Fibroblast of lung (primary cell): Measurements from ENCODE around the gene PGLYRP3. TPM values are rescaled to one million over a fixed set of nuclear protein-coding genes. Genes with fewer than 3 reads are reported as not detected.

Experiments used
- DNase-seq, 2 donors: peaks; one replicate each; pipeline versions ENCODE4 v3.0.0 to v3.0.0-alpha.2; 2010; ENCODE audit warnings: low read depth in 2 of 2
- H2AFZ ChIP-seq: 2 replicates; pipeline ENCODE4 v1.5.1; 2012; ENCODE audit warnings: low read length, control low read depth, inconsistent platforms
- H3K27ac ChIP-seq: 2 replicates; pipeline ENCODE4 v1.5.1; 2011; ENCODE audit warnings: low read length, control low read depth; ENCODE audit not compliant: insufficient read depth
- H3K27me3 ChIP-seq: 2 replicates; pipeline ENCODE4 v1.5.1; 2011; ENCODE audit warnings: mild to moderate bottlenecking, low read length; ENCODE audit not compliant: control insufficient read depth, insufficient read depth
- H3K36me3 ChIP-seq: 2 replicates; pipeline ENCODE4 v1.5.1; 2011; ENCODE audit warnings: low read length; ENCODE audit not compliant: control insufficient read depth, insufficient read depth
- H3K4me1 ChIP-seq: 2 replicates; pipeline ENCODE4 v1.5.1; 2011; ENCODE audit warnings: low read length; ENCODE audit not compliant: control insufficient read depth, insufficient read depth; ENCODE audit errors: extremely low read depth
- H3K4me2 ChIP-seq: 2 replicates; pipeline ENCODE4 v1.5.1; 2011; ENCODE audit warnings: low read length, control low read depth; ENCODE audit not compliant: insufficient read depth; ENCODE audit errors: extremely low read depth
- H3K4me3 ChIP-seq, 4 experiments: fragments of 200-600 bp in 1 of 4; sonication (generic) in 1 of 4; replicated peaks in 1 of 4; 2 replicates each; pipeline ENCODE4 v1.5.1; 2011 to 2016; ENCODE audit warnings: low read length in 4 of 4, low read depth in 3 of 4, mild to moderate bottlenecking in 3 of 4, control low read depth in 2 of 4, inconsistent platforms in 1 of 4, mixed read lengths in 1 of 4; ENCODE audit not compliant: insufficient read depth in 1 of 4; ENCODE audit errors: control extremely low read depth in 1 of 4
- H3K79me2 ChIP-seq: 2 replicates; pipeline ENCODE4 v1.5.1; 2012; ENCODE audit warnings: mild to moderate bottlenecking, low read length, inconsistent platforms; ENCODE audit not compliant: control insufficient read depth, insufficient read depth
- H3K9ac ChIP-seq: 2 replicates; pipeline ENCODE4 v1.5.1; 2011; ENCODE audit warnings: mild to moderate bottlenecking, low read length, control low read depth; ENCODE audit not compliant: insufficient read depth
- H3K9me3 ChIP-seq: 2 replicates; pipeline ENCODE4 v1.5.1; 2012; ENCODE audit warnings: low read depth, low read length; ENCODE audit not compliant: control insufficient read depth, insufficient read depth
- H4K20me1 ChIP-seq: 2 replicates; pipeline ENCODE4 v1.5.1; 2011; ENCODE audit warnings: low read length; ENCODE audit not compliant: control insufficient read depth, insufficient read depth; ENCODE audit errors: extremely low read depth
- CTCF ChIP-seq, 2 donors: IDR thresholded peaks in 1 of 2; conservative IDR thresholded peaks in 1 of 2; 1 replicate in 1 of 2; 2 replicates in 1 of 2; pipeline ENCODE4 v1.5.1; 2011 to 2012; ENCODE audit warnings: low read length in 2 of 2, control low read depth in 1 of 2, inconsistent platforms in 1 of 2, low read depth in 1 of 2, mild to moderate bottlenecking in 1 of 2
- EZH2 ChIP-seq: IDR thresholded peaks from 2 replicates; pipeline ENCODE4 v1.5.1; 2012; ENCODE audit warnings: low read length, control low read depth, mild to moderate bottlenecking; ENCODE audit errors: missing control alignments
- polyA plus RNA-seq, 2 donors: library from polyadenylated mRNA; depleted of rRNA in 1 of 2; stranded (reverse) in 1 of 2; unstranded in 1 of 2; fragments of >200 nt; gene quantifications; 2 replicates each; pipeline ENCODE4 v1.2.1, GENCODE V29; 2011 to 2012; ENCODE audit warnings: missing spikeins in 1 of 2
- total RNA-seq: library from RNA; depleted of rRNA; stranded (reverse); fragments of >200 nt; gene quantifications from 2 replicates; pipeline ENCODE4 v1.2.1, GENCODE V29; 2014

PGLYRP3 gene
- total and polyA plus RNA-seq, 2 donors (not counting 1 experiment from before 2014, with no cell fraction given) = not detected

DNA sequence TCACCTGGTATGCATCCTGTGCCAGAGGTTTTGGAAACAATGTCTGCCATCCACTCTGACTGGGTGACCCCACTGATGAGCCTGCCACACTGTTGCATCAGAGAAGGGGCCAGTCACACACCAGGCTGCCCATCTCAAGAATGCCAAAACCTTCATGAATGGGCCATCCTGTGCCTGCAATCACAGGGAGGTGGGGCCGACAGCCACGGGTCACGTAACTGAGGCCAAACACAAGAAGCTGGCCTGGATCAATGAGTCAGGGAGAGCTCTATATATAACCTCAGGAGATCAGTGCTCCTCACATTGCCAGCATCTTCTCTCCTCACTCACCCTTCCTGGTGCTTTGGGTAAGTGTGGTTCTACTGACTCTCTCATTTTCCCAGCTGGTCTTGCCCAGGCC lies 53.4 kb downstream of the PGLYRP3 start, which contains the start of gene LORICRIN:
TSS of gene LORICRIN (plus strand) at position 301 of the 400 bp plus-strand sequence. CDS start 1,263 bp downstream, outside the sequence.
- no peaks in the 10 kb centered on the region for H3K36me3 ChIP-seq
- no peak within 1 kb of the TSS for H3K27ac ChIP-seq
- H3K9me3 ChIP-seq = no peaks in the 10 kb centered on the region
- TF ChIP-seq CTCF (conservative IDR thresholded peaks at IDR 0.05 in 1 of 2, IDR thresholded peaks at IDR 0.05 in 1 of 2; ENCODE audit: low read depth in 1 of 2, low read length in 2 of 2) (no peak), EZH2 (no peak)
- no peak within 1 kb of the TSS for H3K9ac ChIP-seq
- no peak within 1 kb of the TSS for H3K4me3 ChIP-seq
- H3K27me3 ChIP-seq = peaks cover 42% of the 10 kb centered on the region
- no peaks in the 10 kb centered on the region for H4K20me1 ChIP-seq
- H3K4me2 ChIP-seq = no peak within 1 kb of the TSS
- no peak for DNase-seq
- H3K79me2 ChIP-seq = no peaks in the 10 kb centered on the region
- no peaks in the 10 kb centered on the region for H3K4me1 ChIP-seq
- no peak within 1 kb of the TSS for H2AFZ ChIP-seq

DNA sequence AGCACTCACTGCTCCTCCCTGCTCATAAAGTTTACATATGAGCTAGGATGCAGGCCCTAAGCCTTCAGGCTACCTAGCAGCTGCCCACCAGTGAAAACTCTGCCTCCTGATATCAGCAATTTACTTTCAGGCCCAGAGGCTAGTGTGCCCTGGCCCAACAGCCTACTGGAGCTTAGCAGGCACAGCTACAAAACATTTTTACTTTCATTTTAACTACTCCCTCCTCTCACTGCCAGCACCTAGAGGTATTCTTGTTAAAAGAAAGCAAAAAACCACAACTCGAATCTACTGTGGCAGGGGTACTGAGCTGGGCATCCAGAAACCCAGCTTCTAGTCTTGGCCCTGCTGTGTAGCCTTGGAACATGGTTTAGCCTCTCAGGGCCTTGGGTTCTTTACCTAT lies 59.1 kb downstream of the PGLYRP3 start:
- H3K36me3 ChIP-seq = no peaks in the 10 kb centered on the region
- no peak overlapping the region for H3K9ac ChIP-seq
- no peaks in the 10 kb centered on the region for H3K4me1 ChIP-seq
- no peak for DNase-seq
- no peak overlapping the region for H3K4me3 ChIP-seq
- TF ChIP-seq EZH2 = no peak
- no peak for TF ChIP-seq CTCF (conservative IDR thresholded peaks at IDR 0.05 in 1 of 2, IDR thresholded peaks at IDR 0.05 in 1 of 2; ENCODE audit: low read depth in 1 of 2, low read length in 2 of 2)
- peaks cover 1% of the 10 kb centered on the region for H3K27me3 ChIP-seq
- H3K4me2 ChIP-seq = no peak overlapping the region
- H3K27ac ChIP-seq = no peak overlapping the region
- no peak overlapping the region for H2AFZ ChIP-seq
- no peaks in the 10 kb centered on the region for H3K9me3 ChIP-seq
- H3K79me2 ChIP-seq = no peaks in the 10 kb centered on the region
- H4K20me1 ChIP-seq = no peaks in the 10 kb centered on the region

DNA sequence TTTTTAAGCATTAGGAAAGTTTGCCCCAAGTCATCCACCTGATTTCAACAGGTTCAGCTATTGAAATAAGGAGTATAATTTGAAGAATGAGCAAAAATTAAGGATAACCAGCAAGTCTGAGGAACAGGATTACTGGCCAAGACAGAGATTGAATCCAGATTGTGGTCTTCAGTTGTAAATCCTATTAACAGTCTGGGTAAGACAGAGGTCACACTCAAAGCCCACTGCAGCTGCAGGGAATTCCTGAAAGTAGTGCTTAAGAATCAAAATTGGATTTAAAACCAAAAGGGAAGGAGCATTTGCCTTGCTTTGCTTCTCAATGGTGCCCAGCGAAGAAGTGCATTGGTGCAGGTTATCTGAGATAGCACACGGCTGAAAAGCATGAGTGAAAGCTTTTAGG lies 59.7 kb downstream of the PGLYRP3 start:
- H3K4me3 ChIP-seq = no peak overlapping the region
- H3K36me3 ChIP-seq = no peaks in the 10 kb centered on the region
- no peak overlapping the region for H3K27ac ChIP-seq
- H3K4me2 ChIP-seq = no peak overlapping the region
- no peak for DNase-seq
- no peaks in the 10 kb centered on the region for H3K79me2 ChIP-seq
- H3K9ac ChIP-seq = no peak overlapping the region
- TF ChIP-seq EZH2 (no peak), CTCF (conservative IDR thresholded peaks at IDR 0.05 in 1 of 2, IDR thresholded peaks at IDR 0.05 in 1 of 2; ENCODE audit: low read depth in 1 of 2, low read length in 2 of 2) (no peak)
- no peaks in the 10 kb centered on the region for H3K4me1 ChIP-seq
- no peaks in the 10 kb centered on the region for H3K9me3 ChIP-seq
- H3K27me3 ChIP-seq = no peaks in the 10 kb centered on the region
- no peak overlapping the region for H2AFZ ChIP-seq
- no peaks in the 10 kb centered on the region for H4K20me1 ChIP-seq
